ACC112 (cell line): ENCODE measurements around the gene SFSWAP.
A peak's percentile ranks its signal among the peaks of the same experiment; 100 is the strongest.
"Not testable (repeated sequence)": the region's sequence is repeated elsewhere in the genome, so short reads cannot be mapped to it uniquely, and the experiment has no call there.

ENCODE experiments used
- H2AFZ ChIP-seq: fragments of 200-600 bp; sonication (generic); one replicate; pipeline ENCODE4 v1.6.0; 2017; ENCODE audit warnings: antibody characterized with exemption, low read length; ENCODE audit not compliant: unreplicated experiment
- H3K27ac ChIP-seq: fragments of 200-600 bp; sonication (generic); 2 replicates; pipeline ENCODE4 v1.5.1; 2014; ENCODE audit warnings: low read depth, mild to moderate bottlenecking, antibody characterized with exemption, low read length, moderate library complexity
- H3K27me3 ChIP-seq: fragments of 200-600 bp; sonication (generic); 2 replicates; pipeline ENCODE4 v1.6.1; 2014; ENCODE audit warnings: mild to moderate bottlenecking, antibody characterized with exemption, low read length, moderate library complexity, mixed read lengths; ENCODE audit not compliant: insufficient read depth
- H3K36me3 ChIP-seq: fragments of 200-600 bp; sonication (generic); 2 replicates; pipeline ENCODE4 v1.6.1; 2016; ENCODE audit warnings: mild to moderate bottlenecking, antibody characterized with exemption, low read length, moderate library complexity, mixed read lengths; ENCODE audit not compliant: insufficient read depth
- H3K4me1 ChIP-seq: fragments of 200-600 bp; sonication (generic); one replicate; pipeline ENCODE4 v1.6.1; 2016; ENCODE audit warnings: low read length, mixed read lengths; ENCODE audit not compliant: insufficient read depth, unreplicated experiment, control insufficient read depth
- H3K4me3 ChIP-seq: fragments of 200-600 bp; sonication (generic); 2 replicates; pipeline ENCODE4 v1.5.1; 2014; ENCODE audit warnings: mild to moderate bottlenecking, low read depth, low read length
- H3K79me2 ChIP-seq: fragments of 200-600 bp; sonication (generic); one replicate; pipeline ENCODE4 v1.6.0; 2016; ENCODE audit warnings: low read length; ENCODE audit not compliant: control insufficient read depth, unreplicated experiment, insufficient read depth

Gene SFSWAP

GRCh38 chr12:131710464-131711457 lies at the start of gene SFSWAP:
TSS of gene SFSWAP (plus strand) at chr12:131711090. CDS start at chr12:131711230, 140 bp downstream.
- Histone ChIP-seq H3K4me3 (peak within 1 kb of the TSS; percentile 90), H3K27ac (peak within 1 kb of the TSS; percentile 91), H3K36me3 (peaks cover 13% of the 10 kb centered on the region), H3K4me1 (peaks cover 13% of the 10 kb centered on the region), H3K27me3 (no peaks in the 10 kb centered on the region), H3K79me2 (peaks cover 30% of the 10 kb centered on the region), H2AFZ (peak within 1 kb of the TSS; percentile 91)

- H3K79me2 ChIP-seq, H3K4me1 ChIP-seq, H3K4me3 ChIP-seq, H3K27ac ChIP-seq, H2AFZ ChIP-seq, H3K27me3 ChIP-seq, H3K36me3 ChIP-seq: not testable (repeated sequence)
Observed at GRCh38 chr12:131661170-131661985, 49.5 kb upstream of the SFSWAP start.

DNA sequence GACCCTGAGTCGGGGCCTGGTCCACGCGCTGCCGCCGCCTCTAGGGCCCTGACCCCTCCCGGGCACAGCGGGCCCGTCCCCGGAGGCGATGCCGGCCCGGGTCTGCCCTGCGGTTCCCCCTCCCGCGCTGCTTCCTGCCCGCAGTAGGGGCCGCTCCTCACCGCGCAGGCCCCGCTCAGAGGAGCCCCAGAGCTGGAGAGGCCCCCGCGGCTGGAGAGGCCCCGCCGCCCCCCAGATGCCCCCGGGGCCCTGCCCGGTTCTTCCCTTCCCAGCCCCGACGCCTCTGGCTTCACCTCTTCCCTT lies 49.0 kb upstream of the SFSWAP start:
- not testable (repeated sequence) for H3K36me3 ChIP-seq, H3K27ac ChIP-seq, H3K79me2 ChIP-seq, H3K4me3 ChIP-seq, H3K27me3 ChIP-seq, H3K4me1 ChIP-seq, H2AFZ ChIP-seq

GRCh38 chr12:131662346-131662745 lies 48.5 kb upstream of the SFSWAP start:
- H3K27ac ChIP-seq, H2AFZ ChIP-seq, H3K27me3 ChIP-seq, H3K4me1 ChIP-seq, H3K4me3 ChIP-seq, H3K36me3 ChIP-seq, H3K79me2 ChIP-seq: not testable (repeated sequence)

DNA sequence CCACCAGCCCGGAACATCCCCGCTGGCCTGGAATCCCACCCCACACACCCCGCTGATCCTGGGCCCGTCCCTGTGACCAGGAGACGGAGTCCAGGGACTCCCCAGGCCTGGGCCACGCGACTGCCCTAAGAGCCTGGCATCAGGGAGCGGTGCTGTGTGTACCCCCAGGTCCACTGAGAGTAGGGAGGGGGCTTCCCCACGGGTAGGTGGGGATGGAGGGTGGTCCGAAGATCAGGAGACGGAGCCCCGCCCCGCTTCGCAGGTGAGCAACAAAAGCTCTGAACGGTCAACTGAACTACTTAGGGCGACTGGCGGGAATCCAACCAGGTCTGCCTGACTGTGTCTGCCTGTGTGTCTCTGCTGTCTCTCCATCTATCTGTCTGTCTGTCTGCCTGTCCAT lies 45.2 kb upstream of the SFSWAP start:
- H3K4me1 ChIP-seq, H3K36me3 ChIP-seq, H3K4me3 ChIP-seq: not testable (repeated sequence)

GRCh38 chr12:131666486-131666885 lies 44.4 kb upstream of the SFSWAP start:
- H2AFZ ChIP-seq, H3K4me1 ChIP-seq, H3K4me3 ChIP-seq, H3K27ac ChIP-seq, H3K36me3 ChIP-seq, H3K79me2 ChIP-seq: not testable (repeated sequence)
- peaks cover 28% of the 10 kb centered on the region for H3K27me3 ChIP-seq

More for the DNA sequence above, 45.2 kb upstream of the SFSWAP start:
- not testable (repeated sequence) for H3K27ac ChIP-seq, H2AFZ ChIP-seq, H3K79me2 ChIP-seq
- peaks cover 25% of the 10 kb centered on the region for H3K27me3 ChIP-seq

DNA sequence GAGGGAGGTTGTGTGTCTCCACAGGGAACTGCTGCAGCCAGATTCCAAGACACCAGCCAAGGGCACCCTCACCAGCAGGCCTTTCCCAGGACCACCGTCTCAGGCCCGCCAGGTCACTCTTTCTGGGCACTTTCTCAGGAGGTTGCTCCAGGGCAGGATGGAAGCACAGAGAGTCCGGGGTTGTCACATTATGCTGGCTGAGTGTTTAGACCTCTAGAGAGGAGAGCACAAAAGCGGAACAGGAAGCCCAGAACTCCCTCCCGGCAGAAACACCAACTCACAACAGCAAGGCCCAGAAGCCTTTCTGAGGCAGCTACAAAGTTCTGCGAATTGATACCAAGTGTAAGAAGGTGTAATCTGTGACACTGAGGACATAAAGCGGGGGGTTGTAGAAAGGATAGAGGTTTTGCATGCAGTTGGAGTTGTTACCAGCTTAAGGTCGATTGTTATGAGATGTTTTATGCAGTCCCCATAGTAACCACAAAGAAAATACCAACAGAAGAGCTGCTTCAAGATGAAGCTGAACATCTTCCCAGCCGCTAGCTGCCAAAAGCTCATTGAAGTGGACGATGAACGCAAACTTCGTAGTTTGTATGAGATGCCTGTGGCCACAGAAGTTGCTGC lies 43.8 kb upstream of the SFSWAP start:
- H2AFZ ChIP-seq, H3K4me1 ChIP-seq, H3K4me3 ChIP-seq, H3K36me3 ChIP-seq, H3K27ac ChIP-seq, H3K79me2 ChIP-seq: not testable (repeated sequence)
- peaks cover 28% of the 10 kb centered on the region for H3K27me3 ChIP-seq

DNA sequence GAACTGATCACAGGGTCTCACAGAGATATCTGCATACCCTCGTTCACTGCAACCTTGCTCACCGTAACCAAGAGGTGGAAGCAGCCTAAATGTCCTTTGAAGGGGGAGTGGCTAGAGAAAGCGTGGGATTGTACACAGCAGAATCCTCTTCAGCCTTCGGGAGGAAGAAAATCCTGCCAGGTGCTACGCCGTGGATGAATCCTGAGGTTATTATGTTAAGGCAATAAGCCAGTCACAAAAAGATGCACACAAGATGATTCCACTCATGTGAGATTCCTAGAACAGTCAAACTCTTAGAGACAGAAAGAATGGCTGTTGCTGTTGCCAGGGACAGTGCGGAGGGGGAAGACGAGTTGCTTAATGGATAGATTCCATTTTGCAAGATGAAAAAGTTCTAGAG lies 39.6 kb upstream of the SFSWAP start:
- Histone ChIP-seq H3K27me3 (peaks cover 28% of the 10 kb centered on the region), H2AFZ (no peak overlapping the region), H3K27ac (no peak overlapping the region), H3K36me3 (no peaks in the 10 kb centered on the region), H3K4me1 (no peaks in the 10 kb centered on the region), H3K4me3 (no peak overlapping the region), H3K79me2 (no peaks in the 10 kb centered on the region)

DNA sequence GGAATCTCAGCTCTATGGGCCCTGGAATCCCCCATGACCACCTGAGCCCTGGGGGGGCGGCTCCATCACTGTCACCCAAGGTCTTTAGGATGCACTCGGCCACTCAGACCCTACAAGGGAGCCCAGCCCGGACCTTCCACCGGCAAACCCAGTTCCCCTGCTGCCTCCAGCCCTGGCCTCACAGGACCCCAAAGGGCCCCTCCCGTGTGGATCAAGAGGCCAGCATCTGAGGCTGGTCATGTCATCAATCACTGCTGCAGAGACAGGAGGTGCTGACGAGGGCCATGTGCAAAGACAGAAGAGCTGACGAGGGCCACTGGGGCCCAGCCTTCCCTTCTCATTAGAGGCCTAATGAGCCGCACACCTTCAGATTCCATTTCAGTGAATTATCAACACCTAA lies 39.0 kb upstream of the SFSWAP start:
- H2AFZ ChIP-seq, result no peak overlapping the region
- H3K79me2 ChIP-seq, result no peaks in the 10 kb centered on the region
- no peaks in the 10 kb centered on the region for H3K36me3 ChIP-seq
- H3K4me3 ChIP-seq, result no peak overlapping the region
- H3K27ac ChIP-seq, result no peak overlapping the region
- peaks cover 28% of the 10 kb centered on the region for H3K27me3 ChIP-seq
- H3K4me1 ChIP-seq, result no peaks in the 10 kb centered on the region

DNA sequence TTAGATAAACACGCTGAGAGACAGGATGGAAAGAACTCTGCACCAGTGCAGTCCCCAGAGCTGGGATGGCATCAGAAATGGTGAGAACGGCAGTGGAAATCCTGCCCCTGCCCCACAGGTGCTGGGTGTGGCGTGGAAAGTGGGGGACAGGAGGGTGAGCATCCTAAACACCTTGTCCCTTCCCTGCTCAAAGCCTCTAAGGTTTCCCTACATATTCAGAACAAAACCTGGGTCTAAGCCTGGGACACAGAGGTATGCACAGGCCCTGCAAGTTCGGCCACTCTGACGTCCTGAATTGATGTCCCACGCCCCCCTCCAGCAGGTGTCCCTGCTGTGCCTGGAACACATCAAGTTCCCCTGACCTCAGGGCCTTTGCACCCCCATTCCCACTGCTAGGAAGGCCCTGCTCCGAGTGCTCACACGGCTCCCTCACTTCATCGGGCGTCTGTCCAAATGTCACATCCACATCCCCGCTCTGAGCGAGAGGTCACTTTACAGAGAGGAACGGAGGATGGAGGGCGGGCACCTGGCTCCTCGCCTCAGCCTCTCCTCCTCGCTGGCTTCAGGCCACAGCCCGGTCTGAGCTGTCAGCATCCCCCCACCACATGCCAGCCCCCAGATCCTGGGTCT lies 38.5 kb upstream of the SFSWAP start:
- Histone ChIP-seq H3K27me3 (peaks cover 28% of the 10 kb centered on the region; the same call in 1 of the 2 replicates), H3K36me3 (no peaks in the 10 kb centered on the region)

More for the DNA sequence above, 38.5 kb upstream of the SFSWAP start:
- no peak overlapping the region for H3K27ac ChIP-seq
- no peak overlapping the region for H2AFZ ChIP-seq
- no peak overlapping the region for H3K4me3 ChIP-seq
- H3K4me1 ChIP-seq, result no peaks in the 10 kb centered on the region
- no peaks in the 10 kb centered on the region for H3K79me2 ChIP-seq
